Body of pancreas (tissue), 4 donors: ENCODE measurements around the gene TAS2R31. TPM values are rescaled to one million over a fixed set of nuclear protein-coding genes. Genes with fewer than 3 reads are reported as not detected.
"Not testable (repeated sequence)": the region's sequence is repeated elsewhere in the genome, so short reads cannot be mapped to it uniquely, and the experiment has no call there.

Source experiments
- ATAC-seq: fragments of 150-250 bp; one replicate; pipeline ENCODE4 v1.9.1; 2016
- DNase-seq, 4 donors: peaks; one replicate each; pipeline ENCODE4 v3.0.0-alpha.2; 2019
- H3K27ac ChIP-seq, 4 donors: fragments of 200-600 bp; sonication (generic); 1 replicate in 3 of 4; 2 replicates in 1 of 4; pipeline versions ENCODE4 v1.5.1 to v1.6.1; 2016 to 2019; ENCODE audit warnings: mild to moderate bottlenecking in 1 of 4, mixed read lengths in 1 of 4, moderate library complexity in 1 of 4
- H3K27me3 ChIP-seq, 2 donors: fragments of 200-600 bp; sonication (generic); one replicate each; pipeline ENCODE4 v1.6.0; 2016; ENCODE audit warnings: mild to moderate bottlenecking in 1 of 2
- H3K36me3 ChIP-seq, 2 donors: fragments of 200-600 bp; sonication (generic); replicated peaks in 1 of 2; 2 replicates each; pipeline ENCODE4 v1.5.1; 2016; ENCODE audit warnings: low read depth in 2 of 2; ENCODE audit not compliant: insufficient read depth in 1 of 2
- H3K4me1 ChIP-seq: fragments of 200-600 bp; sonication (generic); one replicate; pipeline ENCODE4 v1.6.0; 2016
- H3K4me3 ChIP-seq, 2 donors: fragments of 200-600 bp; sonication (generic); 1 replicate in 1 of 2; 2 replicates in 1 of 2; pipeline ENCODE4 v1.5.1; 2016 to 2019
- H3K9me3 ChIP-seq, 3 donors: fragments of 200-600 bp; sonication (generic); 1 replicate in 2 of 3; 2 replicates in 1 of 3; pipeline ENCODE4 v1.5.1; 2016
- CTCF ChIP-seq, 7 experiments: fragments of 450-650 bp in 4 of 7; fragments of 200-600 bp in 3 of 7; sonication (generic) in 3 of 7; IDR thresholded peaks; one replicate each; pipeline ENCODE4 v1.5.1; 2016 to 2019; ENCODE audit warnings: antibody characterized with exemption in 7 of 7
- POLR2A ChIP-seq, 3 donors: fragments of 450-650 bp; IDR thresholded peaks; one replicate each; pipeline ENCODE4 v1.6.1; 2016; ENCODE audit warnings: antibody characterized with exemption in 3 of 3, mild to moderate bottlenecking in 2 of 3
- WGBS, 2 donors: methylation state at CpG; one replicate each; pipeline ENCODE4 v1.1.5; 2017; 5-methylcytosine and 5-hydroxymethylcytosine counted together
- intact Hi-C: fragments of 100-400 bp; cut with DNase I; formaldehyde crosslinking; loops from one replicate; pipeline ENCODE4 v1.15.1; 2023
- total RNA-seq, 2 donors: library from RNA; depleted of rRNA; stranded (reverse); fragments of >200 nt; gene quantifications; one replicate each; pipeline ENCODE4 v1.1.0, GENCODE V29; 2016

TAS2R31 gene
- total RNA-seq, 2 donors from 2014 or later: 7.0 to 8.9 TPM

DNA sequence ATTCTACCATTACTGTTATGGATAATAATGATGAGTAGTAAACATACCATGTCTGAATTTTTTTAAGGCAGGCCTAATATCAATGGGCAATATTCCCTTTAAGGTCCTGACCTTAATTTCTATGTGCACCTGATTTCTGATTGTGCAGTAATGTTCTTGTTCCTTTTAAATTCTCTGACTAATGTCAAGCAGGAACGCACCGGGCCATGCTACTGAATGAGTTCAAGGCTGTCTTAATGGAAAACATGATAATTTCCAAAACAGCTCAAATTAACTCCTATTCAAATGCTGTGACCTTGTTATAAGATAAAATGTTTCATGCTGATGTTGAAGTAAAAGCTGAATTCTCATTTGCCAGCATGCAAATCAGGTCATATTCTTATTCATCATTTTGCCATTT is 24.1 kb upstream of the TAS2R31 start:
- no peaks in the 10 kb centered on the region for H3K36me3 ChIP-seq
- H3K4me3 ChIP-seq: no peak overlapping the region
- intact Hi-C loops: no loop called here
- ATAC-seq (no peak), DNase-seq (no peak)
- H3K27ac ChIP-seq: no peak overlapping the region
- H3K4me1 ChIP-seq: no peaks in the 10 kb centered on the region
- no peaks in the 10 kb centered on the region for H3K27me3 ChIP-seq
- no peaks in the 10 kb centered on the region for H3K9me3 ChIP-seq
- 58 to 67% methylated on average over 2 of the region's 2 CpGs for WGBS, 2 donors
- no peak for TF ChIP-seq CTCF (IDR thresholded peaks at IDR 0.05)
- TF ChIP-seq POLR2A (IDR thresholded peaks at IDR 0.05): no peak

- WGBS, 2 donors: 94 to 95% methylated on average over 7 of the region's 7 CpGs
- H3K27ac ChIP-seq, ATAC-seq, H3K4me3 ChIP-seq, H3K27me3 ChIP-seq, H3K4me1 ChIP-seq, H3K36me3 ChIP-seq, intact Hi-C loops, H3K9me3 ChIP-seq, DNase-seq: not testable (repeated sequence)
These were observed 18.8 kb upstream of the TAS2R31 start for GRCh38 chr12:11049806-11050531.

GRCh38 chr12:11041366-11041765 is 10.2 kb upstream of the TAS2R31 start:
- 53 to 76% methylated on average over 2 of the region's 2 CpGs for WGBS, 2 donors
- H3K36me3 ChIP-seq, H3K4me1 ChIP-seq, intact Hi-C loops, ATAC-seq, H3K27ac ChIP-seq, DNase-seq, H3K4me3 ChIP-seq, H3K9me3 ChIP-seq, H3K27me3 ChIP-seq: not testable (repeated sequence)

- no peak for ATAC-seq
- no peak overlapping the region for H3K27ac ChIP-seq
- 93 to 94% methylated on average over 1 of the region's 1 CpG for WGBS, 2 donors
- no peaks in the 10 kb centered on the region for H3K4me1 ChIP-seq
- no peaks in the 10 kb centered on the region for H3K36me3 ChIP-seq
- H3K4me3 ChIP-seq: no peak overlapping the region
- H3K27me3 ChIP-seq: no peaks in the 10 kb centered on the region
- no peaks in the 10 kb centered on the region for H3K9me3 ChIP-seq
- TF ChIP-seq POLR2A (IDR thresholded peaks at IDR 0.05) (no peak), CTCF (IDR thresholded peaks at IDR 0.05) (no peak)
- DNase-seq: no peak
- intact Hi-C loops: no loop called here
These were observed 9.0 kb upstream of the TAS2R31 start for GRCh38 chr12:11040162-11040561.

DNA sequence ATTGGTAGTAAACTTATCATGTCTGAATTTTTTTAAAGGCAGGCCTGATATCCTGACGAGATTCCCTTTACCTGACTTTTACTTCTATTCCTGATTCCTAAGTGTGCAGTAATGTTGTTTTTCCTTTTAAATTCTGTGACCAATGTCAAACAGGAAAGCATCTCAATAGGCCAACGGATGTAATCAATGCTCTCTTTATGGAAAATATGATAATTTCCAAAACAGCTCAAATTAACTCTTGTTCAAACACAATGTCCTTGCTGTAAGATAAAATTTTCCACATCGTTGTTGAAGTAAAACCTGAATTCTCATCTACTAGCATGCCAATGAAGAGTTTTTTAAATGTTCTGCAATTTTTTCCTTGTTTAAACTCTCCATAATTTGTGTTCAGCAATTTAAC is 8.0 kb upstream of the TAS2R31 start:
- no peak overlapping the region for H3K27ac ChIP-seq
- H3K27me3 ChIP-seq: no peaks in the 10 kb centered on the region
- WGBS, 2 donors: 38 to 53% methylated on average over 3 of the region's 3 CpGs
- H3K36me3 ChIP-seq: no peaks in the 10 kb centered on the region
- H3K9me3 ChIP-seq: no peaks in the 10 kb centered on the region
- intact Hi-C loops: no loop called here
- no peak for DNase-seq
- TF ChIP-seq CTCF (IDR thresholded peaks at IDR 0.05) (no peak), POLR2A (IDR thresholded peaks at IDR 0.05) (no peak)
- no peak for ATAC-seq
- no peaks in the 10 kb centered on the region for H3K4me1 ChIP-seq
- H3K4me3 ChIP-seq: no peak overlapping the region

GRCh38 chr12:11033959-11034358 is 2.8 kb upstream of the TAS2R31 start:
- DNase-seq, H3K9me3 ChIP-seq, H3K27ac ChIP-seq, H3K4me1 ChIP-seq, H3K27me3 ChIP-seq, intact Hi-C loops, H3K4me3 ChIP-seq, ATAC-seq, H3K36me3 ChIP-seq: not testable (repeated sequence)
- WGBS, 2 donors: 89 to 90% methylated on average over 1 of the region's 3 CpGs
